ENCODE results near the gene RABGAP1.

RABGAP1 gene

GRCh38 chr9:123053711-123054110 lies 112.9 kb downstream of the RABGAP1 start:
- no peak for DNase-seq

DNA sequence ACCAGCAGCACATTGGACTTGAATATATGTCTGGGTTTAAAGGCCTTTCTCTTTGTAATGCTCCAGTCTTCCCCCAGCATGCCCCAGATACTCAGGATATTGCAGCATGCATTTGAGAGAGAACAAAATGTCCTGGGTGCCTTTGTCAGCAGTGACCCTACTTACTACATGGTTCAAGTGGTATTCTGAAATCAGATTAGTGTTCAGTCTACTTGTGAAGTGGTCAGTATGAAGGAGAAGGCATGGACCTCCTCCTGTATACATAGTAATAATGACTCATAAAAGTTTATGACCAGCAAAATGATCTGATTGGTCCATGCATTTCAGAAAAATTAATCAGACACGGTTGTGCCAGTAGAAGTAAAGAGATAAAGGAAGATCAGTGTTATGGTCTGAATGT lies 118.0 kb downstream of the RABGAP1 start:
- no peak for DNase-seq

DNA sequence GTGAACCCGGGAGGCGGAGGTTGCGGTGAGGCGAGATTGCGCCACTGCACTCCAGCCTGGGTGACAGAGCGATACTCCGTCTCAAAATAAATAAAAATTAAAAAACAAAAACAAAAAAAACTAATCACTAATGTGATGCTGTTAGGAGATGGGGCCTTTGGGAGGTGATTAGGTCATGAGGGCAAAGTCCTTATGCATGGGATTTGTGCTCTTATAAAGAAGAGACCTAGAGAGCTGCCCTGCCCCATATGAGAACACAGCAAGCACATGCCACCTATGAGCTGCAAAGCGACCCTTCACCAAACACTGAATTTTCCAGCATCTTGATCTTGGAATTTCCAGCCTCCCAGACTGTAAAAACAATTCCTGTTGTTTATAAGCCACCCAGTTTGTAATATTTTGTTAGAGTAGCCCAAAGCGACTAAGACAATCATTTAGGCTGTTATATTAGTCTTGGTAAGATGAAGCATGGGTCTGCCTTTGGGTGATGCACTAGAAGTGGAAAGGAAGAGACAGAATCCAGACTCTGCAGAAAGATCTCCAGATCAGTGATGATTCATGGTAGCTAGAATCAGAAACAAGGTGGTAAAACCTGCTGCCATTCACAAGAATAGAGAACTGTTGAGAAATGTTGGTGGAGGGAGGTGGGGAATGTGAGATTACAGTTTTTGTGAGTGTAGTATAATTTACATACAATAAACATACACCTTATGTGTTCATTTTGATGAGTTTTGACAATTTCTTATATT lies 118.8 kb downstream of the RABGAP1 start:
- DNase-seq = no peak

DNA sequence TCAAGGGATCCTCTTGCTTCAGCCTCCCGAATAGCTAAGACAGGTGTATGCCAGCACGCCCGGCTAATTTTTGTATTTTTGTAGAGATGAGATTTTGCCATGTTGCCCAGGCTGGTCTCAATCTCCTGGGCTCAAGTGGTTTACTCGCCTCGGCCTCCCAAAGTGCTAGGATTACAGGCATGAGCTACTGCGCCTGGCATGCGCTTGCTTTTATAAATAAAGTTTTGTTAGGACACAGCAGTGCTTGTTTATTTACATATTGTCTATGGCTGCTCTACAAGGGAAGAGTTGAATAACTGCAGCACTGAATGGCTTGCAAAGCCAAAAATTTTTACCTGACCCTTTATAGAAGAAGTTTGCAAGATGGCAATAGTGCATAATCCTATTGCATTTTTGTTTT lies 120.4 kb downstream of the RABGAP1 start:
- DNase-seq = no peak

- no peak for DNase-seq
Observed at GRCh38 chr9:123062351-123063176, 121.7 kb downstream of the RABGAP1 start.

- DNase-seq = no peak
Observed at GRCh38 chr9:123063177-123063598, 122.4 kb downstream of the RABGAP1 start.

DNA sequence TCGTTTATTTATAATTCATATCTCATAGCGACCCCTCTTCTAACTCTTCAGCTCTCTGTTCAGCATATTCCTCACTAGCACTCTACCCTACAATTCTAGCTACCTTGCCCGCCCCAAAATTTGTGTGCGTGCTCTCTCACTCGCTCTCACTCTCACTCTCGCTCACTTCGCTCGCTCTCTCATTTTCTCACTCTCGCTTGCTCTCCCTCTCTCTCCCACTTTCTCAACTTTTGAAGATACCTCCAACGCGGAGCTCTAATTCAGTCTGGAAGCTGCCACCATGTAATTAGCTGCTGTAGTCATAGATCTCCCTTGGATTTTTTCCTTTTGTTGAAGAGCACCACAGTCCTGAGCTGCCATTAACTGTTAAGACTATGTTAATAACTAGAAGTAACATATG lies 123.1 kb downstream of the RABGAP1 start:
- no peak for DNase-seq

DNA sequence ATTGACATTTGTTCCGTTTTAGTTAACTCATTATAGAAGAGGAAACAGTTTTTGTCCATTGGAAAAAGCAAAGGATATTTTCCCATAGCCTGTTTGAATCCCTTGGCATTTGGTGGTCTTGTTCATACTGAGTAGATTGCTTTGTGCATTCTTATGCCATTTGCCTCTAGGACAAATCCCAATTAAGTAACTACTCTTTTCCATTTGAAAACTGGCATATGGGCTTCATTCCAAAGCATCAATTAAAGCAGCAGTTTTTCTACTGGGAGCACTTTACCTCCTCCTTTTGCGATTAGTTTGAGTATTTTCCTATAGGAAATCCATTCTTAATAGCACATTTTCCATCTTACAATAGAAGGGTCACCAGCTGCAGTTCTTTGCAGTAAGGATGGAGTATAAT lies 123.9 kb downstream of the RABGAP1 start:
- DNase-seq = no peak

DNA sequence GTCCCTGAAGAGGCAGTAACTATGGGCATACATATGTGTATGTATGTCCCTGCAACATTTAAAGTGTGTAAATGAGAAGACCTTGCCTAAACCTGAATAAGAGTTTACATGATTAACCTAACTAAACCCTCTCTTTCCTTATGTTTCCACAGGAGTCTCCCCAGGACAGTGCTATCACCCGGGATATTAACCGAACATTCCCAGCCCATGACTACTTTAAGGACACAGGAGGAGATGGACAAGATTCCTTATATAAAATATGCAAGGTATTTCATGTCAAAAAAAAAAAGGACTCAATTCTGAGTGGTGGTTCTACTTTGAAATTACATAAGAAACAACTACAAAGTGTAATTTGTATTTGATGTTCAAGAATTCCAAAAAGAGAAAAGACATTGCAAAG lies 124.4 kb downstream of the RABGAP1 start:
- no peak for DNase-seq

DNA sequence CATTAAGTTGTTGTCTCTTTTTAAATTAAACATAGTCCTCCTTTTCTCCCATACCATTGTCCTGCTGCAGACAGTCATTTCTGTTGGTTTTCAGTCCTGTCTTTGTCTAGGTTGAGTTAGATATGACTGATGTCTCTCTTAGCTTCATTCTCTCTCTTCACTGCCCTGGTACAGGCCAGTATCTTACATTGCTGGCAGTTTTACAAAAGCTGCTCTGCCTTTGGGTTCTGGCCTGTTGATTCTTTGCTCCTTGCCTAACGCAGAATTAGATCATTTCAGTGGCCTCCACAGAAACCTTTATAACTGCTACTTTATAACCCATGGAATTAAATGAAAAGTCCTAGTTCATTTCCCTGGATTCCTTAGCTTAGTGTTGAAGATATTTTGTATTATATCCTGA lies 126.3 kb downstream of the RABGAP1 start:
- DNase-seq = no peak

DNA sequence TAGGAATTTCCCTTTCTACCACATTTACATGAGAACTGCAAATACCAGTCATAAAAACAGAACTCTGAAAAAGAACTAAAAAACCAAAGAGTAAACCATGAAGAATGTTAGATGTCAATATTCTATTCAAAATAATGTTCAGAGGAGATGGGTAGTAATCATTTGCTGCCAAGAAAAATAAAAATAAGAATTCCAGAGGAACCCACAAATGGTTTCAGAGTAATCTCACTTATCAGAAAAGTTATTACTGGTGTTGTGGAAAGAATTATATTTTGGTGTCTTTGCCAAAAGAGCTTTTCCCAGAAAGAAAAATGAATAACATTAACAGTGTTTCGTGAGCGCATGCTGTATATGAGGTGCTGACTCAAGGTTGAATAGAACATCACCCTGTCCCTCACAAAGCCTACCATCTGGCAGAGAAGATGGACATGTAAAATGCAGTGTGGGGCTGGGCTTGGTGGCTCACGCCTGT lies 128.2 kb downstream of the RABGAP1 start:
- DNase-seq = no peak

DNA sequence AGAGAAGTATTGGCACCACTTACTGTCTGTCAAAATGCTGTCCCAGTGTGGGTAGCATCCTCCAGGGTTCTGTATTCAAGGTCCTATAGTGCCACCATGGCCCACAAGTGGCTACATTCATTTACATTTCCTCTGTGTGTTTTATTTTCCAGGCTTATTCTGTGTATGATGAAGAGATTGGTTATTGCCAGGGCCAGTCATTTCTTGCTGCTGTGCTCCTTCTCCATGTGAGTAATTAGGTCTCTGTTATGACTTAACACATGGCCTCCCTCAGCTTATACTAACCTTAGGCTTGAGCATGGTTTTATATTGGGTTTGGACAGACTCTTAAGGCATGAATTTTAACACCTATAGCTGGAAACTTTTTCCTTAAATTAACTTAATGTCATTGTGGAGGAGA lies 129.4 kb downstream of the RABGAP1 start:
- DNase-seq = no peak

DNA sequence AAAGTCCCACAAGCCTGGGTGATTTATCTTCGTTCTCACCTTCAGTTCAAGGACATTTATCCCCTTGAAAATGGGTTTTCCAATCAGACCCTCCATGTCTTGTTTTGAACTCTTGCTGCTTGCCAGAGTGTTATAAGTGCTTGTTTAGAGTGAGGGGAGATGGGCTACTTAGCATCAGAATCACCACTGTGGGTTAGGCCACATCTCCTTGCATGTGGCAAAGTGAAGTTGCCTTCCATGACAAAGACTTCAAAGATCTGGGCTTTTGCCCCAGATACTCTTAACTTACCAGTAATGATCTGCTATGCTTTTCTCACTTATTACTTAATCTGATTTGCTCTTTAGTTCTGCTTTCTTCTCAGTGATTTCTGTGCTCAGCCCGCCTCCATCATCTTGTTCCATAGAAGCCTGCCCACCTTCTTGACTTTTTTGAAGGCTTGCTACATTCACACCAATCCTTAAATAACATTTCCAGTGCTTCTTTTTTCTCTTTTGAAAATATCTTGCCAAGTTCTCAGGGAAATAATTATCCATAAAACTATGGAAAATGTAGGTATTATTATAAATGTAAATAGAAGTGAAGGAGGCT lies 131.7 kb downstream of the RABGAP1 start:
- DNase-seq = no peak

DNA sequence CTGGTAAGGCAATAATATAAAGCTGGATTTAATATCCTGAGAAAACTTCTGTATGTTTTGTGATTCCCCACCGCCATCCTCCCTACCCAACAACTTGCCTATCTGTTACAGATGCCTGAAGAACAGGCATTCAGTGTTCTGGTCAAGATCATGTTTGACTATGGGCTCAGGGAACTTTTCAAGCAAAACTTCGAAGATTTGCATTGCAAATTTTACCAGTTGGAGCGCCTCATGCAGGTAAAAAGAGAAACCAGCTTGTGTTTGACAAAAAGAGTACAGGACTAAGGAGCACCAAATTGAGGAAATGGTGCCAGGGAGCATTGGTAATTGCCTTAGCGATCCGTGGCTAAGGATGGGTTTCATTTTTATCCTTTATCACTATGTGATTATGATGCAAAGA lies 132.6 kb downstream of the RABGAP1 start:
- DNase-seq = no peak

DNA sequence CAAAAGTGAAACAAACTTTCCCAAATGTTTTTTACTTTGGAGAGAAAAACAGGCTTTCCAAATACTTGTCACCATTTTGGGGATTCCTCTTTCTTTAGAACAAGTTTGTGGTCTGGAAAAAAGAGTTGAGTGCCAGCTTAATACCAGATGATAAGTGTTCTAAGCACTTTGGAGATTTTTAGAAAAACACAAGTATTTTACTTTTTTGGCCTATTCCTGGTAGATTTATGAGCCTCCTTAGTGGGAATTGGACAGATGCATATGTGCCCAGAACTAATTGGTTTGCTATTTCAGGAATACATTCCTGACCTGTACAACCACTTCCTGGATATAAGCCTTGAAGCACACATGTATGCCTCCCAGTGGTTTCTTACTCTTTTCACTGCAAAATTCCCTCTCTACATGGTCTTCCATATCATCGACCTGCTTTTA lies 133.2 kb downstream of the RABGAP1 start:
- DNase-seq = no peak

DNA sequence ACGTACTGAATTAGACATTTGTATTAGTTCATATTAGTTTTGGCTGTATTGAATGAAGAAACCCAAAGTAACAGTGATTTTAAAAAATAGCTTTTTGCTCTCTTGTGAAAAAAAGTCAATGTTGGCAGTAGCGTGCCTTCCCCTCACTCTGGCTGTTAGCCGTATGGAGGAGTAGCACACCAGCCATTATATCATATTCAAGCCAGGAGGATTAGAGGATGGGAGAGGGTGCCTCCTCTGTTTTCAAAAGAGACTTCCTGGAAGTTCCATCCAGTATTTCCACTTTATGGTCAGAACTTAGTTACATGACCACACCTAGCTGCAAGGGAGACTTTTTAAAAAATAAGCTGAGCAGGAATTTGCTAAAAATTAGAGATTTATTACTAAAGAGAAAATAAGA lies 133.8 kb downstream of the RABGAP1 start:
- no peak for DNase-seq

DNA sequence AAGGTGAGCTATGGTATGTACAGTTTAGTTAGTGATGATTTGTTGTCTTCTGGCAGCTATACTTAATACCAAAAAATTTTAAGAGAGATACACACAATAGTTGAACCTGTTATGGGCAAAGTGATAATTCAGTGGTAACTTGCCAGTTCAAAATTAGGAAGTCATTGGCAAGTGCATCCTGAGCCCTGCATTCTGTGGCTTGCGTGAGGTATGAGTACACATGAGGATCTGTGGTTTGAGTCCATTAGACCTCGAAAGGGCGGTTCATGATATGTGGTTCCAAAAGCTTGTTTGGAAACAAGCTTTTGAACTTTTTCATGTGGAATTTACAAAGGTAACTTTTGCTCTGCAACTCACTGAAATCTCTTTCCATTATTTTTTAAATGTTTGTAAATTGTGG lies 139.6 kb downstream of the RABGAP1 start:
- peak; percentile 23 for DNase-seq

DNA sequence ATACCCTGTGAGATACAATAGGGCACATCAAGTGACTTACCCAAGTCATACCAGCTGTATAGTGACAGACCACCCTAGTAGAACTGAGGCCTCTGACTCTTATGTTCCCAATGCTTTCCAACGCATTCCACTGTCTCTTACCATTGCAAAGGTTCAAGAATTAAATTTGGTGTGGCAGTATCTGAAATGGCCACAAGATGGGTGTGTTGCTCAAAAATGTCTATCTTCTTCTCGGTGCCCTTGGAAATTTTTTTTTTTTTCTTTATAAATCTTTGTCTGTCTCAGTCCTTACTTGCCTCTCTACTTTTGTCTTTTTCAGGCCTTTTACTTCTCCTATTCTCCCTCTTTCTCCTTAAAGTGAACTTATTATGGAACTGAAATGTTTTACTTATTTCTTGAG lies 141.0 kb downstream of the RABGAP1 start:
- DNase-seq = peak; percentile 18

DNA sequence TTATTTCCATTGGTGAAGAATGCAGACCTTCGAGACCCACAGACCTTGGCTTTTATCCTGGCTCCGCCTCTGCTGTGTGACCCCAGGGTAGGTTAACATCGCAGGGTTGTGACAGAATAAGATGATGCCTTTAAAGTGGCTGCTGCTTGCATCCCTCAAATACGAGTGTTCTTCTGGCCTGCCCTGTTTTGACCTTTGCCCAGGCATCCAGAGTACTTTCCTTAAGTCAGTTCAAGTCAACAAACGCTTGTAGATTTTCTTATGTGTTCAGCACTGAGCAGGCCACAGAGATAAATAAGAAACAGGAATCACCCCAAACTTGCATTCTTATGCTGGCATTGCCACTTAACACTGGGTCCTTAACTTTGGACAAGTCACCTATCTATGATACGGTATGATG lies 142.9 kb downstream of the RABGAP1 start:
- DNase-seq = no peak

DNA sequence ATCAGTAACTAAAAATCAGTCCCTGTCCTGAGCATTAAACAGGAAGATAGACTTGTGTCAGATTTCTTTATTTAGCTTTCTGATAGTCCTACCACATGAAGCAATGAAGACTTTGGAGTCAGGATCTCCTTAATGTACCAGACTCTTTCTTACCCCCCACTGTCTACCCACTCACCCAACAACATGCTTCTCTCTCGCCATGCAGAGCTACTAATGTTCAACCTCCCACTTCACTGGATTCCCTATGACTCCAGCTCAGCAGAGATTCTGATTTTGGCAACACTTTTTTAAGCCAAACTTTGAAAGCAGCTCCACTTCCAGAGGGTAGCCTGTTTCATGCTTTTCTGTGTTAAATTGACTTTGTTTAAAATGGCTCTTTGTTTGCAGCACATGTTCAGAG lies 143.4 kb downstream of the RABGAP1 start:
- no peak for DNase-seq

DNA sequence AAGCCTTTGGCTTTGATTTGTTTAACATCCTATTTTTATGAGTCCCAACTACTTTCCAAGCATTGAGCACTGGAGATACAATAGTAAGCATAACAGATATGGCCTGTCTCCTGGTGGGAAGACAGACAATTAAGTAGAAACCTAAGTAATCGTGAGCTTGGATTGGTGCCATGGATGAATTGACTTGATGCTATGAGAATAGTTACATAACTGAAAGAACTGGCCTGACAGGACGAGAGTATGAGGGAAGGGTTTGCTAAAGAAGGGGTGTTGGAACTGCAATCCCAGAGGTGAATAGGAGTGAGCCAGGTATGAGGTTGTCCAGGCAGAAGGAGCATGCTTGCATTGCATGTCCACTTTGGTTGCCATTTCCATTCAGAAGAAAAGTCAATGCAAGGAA lies 145.1 kb downstream of the RABGAP1 start:
- no peak for DNase-seq

DNA sequence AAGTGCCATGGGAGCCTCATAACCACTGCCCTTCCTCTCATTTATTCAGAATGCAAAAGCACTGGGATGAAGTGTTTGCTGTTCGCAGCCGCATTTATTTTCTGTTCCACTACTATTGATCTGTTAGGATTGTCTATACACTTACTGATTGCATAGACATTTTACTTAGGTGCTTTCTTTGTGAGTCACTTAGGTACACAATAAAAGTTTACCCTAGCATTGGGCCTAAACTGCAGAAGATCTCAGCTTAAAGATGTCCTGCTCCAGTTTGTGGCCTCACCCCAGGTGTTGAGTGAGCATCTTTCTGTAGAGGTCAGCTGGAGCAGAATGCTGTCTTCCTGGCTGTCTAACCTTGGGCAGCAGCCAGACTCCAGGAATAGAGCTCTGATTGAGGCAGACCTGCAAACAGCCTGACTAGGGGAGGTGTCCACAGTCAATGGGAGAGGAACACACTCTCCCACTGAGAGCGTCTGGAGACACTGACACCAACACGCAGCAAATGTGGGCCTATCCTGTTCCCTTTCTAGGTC lies 146.6 kb downstream of the RABGAP1 start:
- DNase-seq = no peak

- DNase-seq = no peak
Observed at GRCh38 chr9:123089040-123089439, 148.2 kb downstream of the RABGAP1 start.

- DNase-seq = no peak
Observed at GRCh38 chr9:123089790-123090189, 149.0 kb downstream of the RABGAP1 start.

Measured in MV-4-11 (cell line).